ENCODE results near the gene ATP5F1A. TPM values are rescaled to one million over a fixed set of nuclear protein-coding genes. Genes with fewer than 3 reads are reported as not detected.

Gene ATP5F1A
- total and polyA plus RNA-seq, 2 donors (not counting 3 experiments of a cell fraction or from before 2014, with no cell fraction given), result 405 to 585 TPM

GRCh38 chr18:46031741-46032140 is 66.4 kb downstream of the ATP5F1A start:
- intact Hi-C loops (cut with micrococcal nuclease), result no loop called here
- peaks cover 8 to 11% of the 10 kb centered on the region in 2 experiments for H3K27me3 ChIP-seq (ENCODE audit: control insufficient read depth in 2 of 2, insufficient read depth in 2 of 2, low read length in 2 of 2)
- TF ChIP-seq JUN (IDR thresholded peaks at IDR 0.05; ENCODE audit: borderline replicate concordance, insufficient read depth, insufficient read length, low read depth) (no peak), POLR2AphosphoS5 (IDR thresholded peaks at IDR 0.05; ENCODE audit: insufficient read depth, low read depth, low read length) (no peak), EZH2 (IDR thresholded peaks at IDR 0.05; ENCODE audit: borderline replicate concordance, low read depth, low read length, severe bottlenecking) (no peak), GATA2 (IDR thresholded peaks at IDR 0.05; ENCODE audit: insufficient read depth, insufficient read length, low read depth, low read length) (no peak), POLR2A (IDR thresholded peaks at IDR 0.05; ENCODE audit: low read depth, low read length) (no peak), FOS (IDR thresholded peaks at IDR 0.05; ENCODE audit: borderline replicate concordance, insufficient read depth, low read length) (no peak), MYC (IDR thresholded peaks at IDR 0.05; ENCODE audit: low read depth, low read length) (no peak), MAX (IDR thresholded peaks at IDR 0.05; ENCODE audit: insufficient read depth, insufficient read length) (no peak)
- TF ChIP-seq, protein P1, sequence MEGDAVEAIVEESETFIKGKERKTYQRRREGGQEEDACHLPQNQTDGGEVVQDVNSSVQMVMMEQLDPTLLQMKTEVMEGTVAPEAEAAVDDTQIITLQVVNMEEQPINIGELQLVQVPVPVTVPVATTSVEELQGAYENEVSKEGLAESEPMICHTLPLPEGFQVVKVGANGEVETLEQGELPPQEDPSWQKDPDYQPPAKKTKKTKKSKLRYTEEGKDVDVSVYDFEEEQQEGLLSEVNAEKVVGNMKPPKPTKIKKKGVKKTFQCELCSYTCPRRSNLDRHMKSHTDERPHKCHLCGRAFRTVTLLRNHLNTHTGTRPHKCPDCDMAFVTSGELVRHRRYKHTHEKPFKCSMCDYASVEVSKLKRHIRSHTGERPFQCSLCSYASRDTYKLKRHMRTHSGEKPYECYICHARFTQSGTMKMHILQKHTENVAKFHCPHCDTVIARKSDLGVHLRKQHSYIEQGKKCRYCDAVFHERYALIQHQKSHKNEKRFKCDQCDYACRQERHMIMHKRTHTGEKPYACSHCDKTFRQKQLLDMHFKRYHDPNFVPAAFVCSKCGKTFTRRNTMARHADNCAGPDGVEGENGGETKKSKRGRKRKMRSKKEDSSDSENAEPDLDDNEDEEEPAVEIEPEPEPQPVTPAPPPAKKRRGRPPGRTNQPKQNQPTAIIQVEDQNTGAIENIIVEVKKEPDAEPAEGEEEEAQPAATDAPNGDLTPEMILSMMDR (IDR thresholded peaks at IDR 0.05; ENCODE audit: extremely low read depth in 1 of 2, insufficient read depth in 1 of 2, low read depth in 1 of 2, low read length in 2 of 2), result no peak
- dilution Hi-C loops (cut with MboI; ENCODE audit: extremely low pct_ligation_motif_present, low sequenced_read_pairs), result no loop called here
- no TSS peak for BruUV-seq (replicated peaks)
- no peak overlapping the region for H3K4me2 ChIP-seq (ENCODE audit: insufficient read depth, low read length)
- H3K79me2 ChIP-seq (ENCODE audit: control insufficient read depth, insufficient read depth, low read length), result no peaks in the 10 kb centered on the region
- peaks cover 5% of the 10 kb centered on the region for H3K4me1 ChIP-seq (ENCODE audit: control insufficient read depth, extremely low read depth, insufficient read depth, low read length)
- no peak for DNase-seq (ENCODE audit: low read depth, low spot score)
- ChIA-PET POLR2A (no interaction called here), CTCF (no interaction called here)
- no peak for FAIRE-seq
- H3K36me3 ChIP-seq (ENCODE audit: control insufficient read depth in 2 of 2, extremely low read depth in 1 of 2, insufficient read depth in 2 of 2, low read length in 2 of 2), result no peaks in the 10 kb centered on the region
- H2AFZ ChIP-seq (ENCODE audit: low read depth, low read length), result no peak overlapping the region
- no peaks in the 10 kb centered on the region for H4K20me1 ChIP-seq (replicated peaks; ENCODE audit: control insufficient read depth, extremely low read depth, insufficient read depth, low read length)
- no peaks in the 10 kb centered on the region for H3K9me3 ChIP-seq (replicated peaks; ENCODE audit: control insufficient read depth, insufficient read depth, low read length)
- no peak overlapping the region for H3K27ac ChIP-seq (ENCODE audit: insufficient read depth, low read depth, low read length)
- H3K9me1 ChIP-seq (replicated peaks; ENCODE audit: control insufficient read depth, extremely low read depth, insufficient read depth, low read length), result no peaks in the 10 kb centered on the region
- no peak overlapping the region for H3K4me3 ChIP-seq (replicated peaks in 1 of 3; ENCODE audit: insufficient read depth in 1 of 3, low read depth in 1 of 3, low read length in 3 of 3)
- H3K9ac ChIP-seq (replicated peaks; ENCODE audit: extremely low read depth, insufficient read depth, low read length), result no peak overlapping the region

Small RNAs within 50 kb of the gene (small RNA-seq; reads per million reads assigned to genes)
- not detected for gene RNU6-1278P (ENCODE audit: insufficient read depth, insufficient read length, low read depth, low replicate concordance)
- gene RNY4P37 (ENCODE audit: insufficient read depth, insufficient read length, low read depth, low replicate concordance), result not detected

Other genes with a start within 250 kb of the ATP5F1A start
- gene EPG5, start 131.0 kb downstream of the ATP5F1A start, total RNA-seq, result 20.6 and 25.6 TPM in 2 replicates
- gene EPG5, start 131.0 kb downstream of the ATP5F1A start, polyA plus RNA-seq, result 16.7 and 16.8 TPM in 2 replicates
- gene PSTPIP2, start 26.0 kb downstream of the ATP5F1A start, total RNA-seq, result 1.6 and 3.4 TPM in 2 replicates
- gene PSTPIP2, start 26.0 kb downstream of the ATP5F1A start, polyA plus RNA-seq, result 4.5 and 4.9 TPM in 2 replicates
- gene HAUS1, start 6.1 kb upstream of the ATP5F1A start, total RNA-seq, result 57.1 and 60.6 TPM in 2 replicates
- 29.4 and 29.9 TPM in 2 replicates for gene HAUS1, start 6.1 kb upstream of the ATP5F1A start, polyA plus RNA-seq